ENCODE measurements around the gene RPN2.

RPN2 gene

DNA sequence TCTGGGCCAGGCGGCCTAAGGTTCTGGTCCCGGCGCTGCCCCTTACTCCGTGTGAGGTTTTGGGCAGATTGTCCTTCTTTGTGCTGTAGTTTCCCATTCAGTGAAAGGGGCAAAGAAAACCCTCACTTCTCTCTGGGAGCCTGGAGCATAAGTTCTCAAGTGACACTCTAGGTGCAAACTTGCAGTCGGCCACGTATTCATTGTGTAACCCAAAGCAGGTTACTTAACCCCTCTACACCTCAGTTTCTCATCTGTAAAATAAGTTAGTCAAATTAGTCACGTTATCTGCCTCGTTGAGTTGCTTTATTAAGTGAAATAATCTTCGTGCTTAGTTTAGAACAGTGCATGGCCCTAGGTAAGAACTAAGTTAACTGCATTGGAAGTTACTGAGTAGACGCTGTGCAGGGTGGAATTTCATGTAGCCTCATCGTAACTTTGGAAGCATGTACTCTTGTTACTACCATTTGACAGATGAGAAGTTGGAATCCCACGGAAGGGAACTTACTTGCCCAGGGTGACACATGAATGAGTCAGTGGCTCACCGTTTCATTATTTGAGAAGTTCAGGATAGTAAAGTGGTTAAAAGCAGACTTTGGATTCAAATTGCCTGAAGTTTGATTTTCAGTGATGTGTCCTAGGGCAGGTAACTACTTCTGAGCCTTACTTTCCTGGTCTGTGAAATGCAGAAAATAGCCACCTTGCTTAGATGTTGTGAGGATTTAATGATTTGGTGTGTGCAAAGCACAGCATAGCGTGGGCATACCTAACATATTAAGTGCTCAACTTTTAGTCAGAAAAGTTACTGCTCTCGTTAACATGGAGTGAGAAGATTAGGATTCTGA is 774 bp downstream of the RPN2 start:
- no peak overlapping the region for H3K14ac ChIP-seq (ENCODE audit: low read length in 2 of 2)
- H3K9ac ChIP-seq (ENCODE audit: low read length), result peak overlapping the region; percentile 98
- peak overlapping the region; percentile 3 for H2BK5ac ChIP-seq (ENCODE audit: low read depth, low read length, poor library complexity, severe bottlenecking)
- peak overlapping the region; percentile 75 to 90 for H3K4me3 ChIP-seq (ENCODE audit: insufficient read depth in 1 of 2, low read depth in 1 of 2, low read length in 2 of 2)
- peak overlapping the region; percentile 84 for H2AFZ ChIP-seq (ENCODE audit: low read depth, low read length)
- H3K18ac ChIP-seq (ENCODE audit: low read depth in 1 of 2, low read length in 2 of 2), result peak overlapping the region; percentile 97 to 98
- peak overlapping the region; percentile 51 for H3K4me2 ChIP-seq (ENCODE audit: low read length, poor library complexity, severe bottlenecking)
- H2BK12ac ChIP-seq (ENCODE audit: low read length in 2 of 2), result no peak overlapping the region
- peaks cover 7 to 20% of the 10 kb centered on the region in 2 experiments for H3K36me3 ChIP-seq (ENCODE audit: control insufficient read depth in 1 of 2, insufficient read depth in 2 of 2, low read depth in 1 of 2, low read length in 2 of 2)
- no peak overlapping the region for H4K91ac ChIP-seq (ENCODE audit: low read length)
- no peak overlapping the region for H2BK120ac ChIP-seq (ENCODE audit: low read depth, low read length)
- H3K4me1 ChIP-seq (ENCODE audit: control insufficient read depth, insufficient read depth, low read depth, low read length), result peaks cover 12% of the 10 kb centered on the region
- no peak overlapping the region for H2BK15ac ChIP-seq (ENCODE audit: low read depth, poor library complexity, severe bottlenecking)
- no peak overlapping the region for H4K8ac ChIP-seq (ENCODE audit: low read length)
- peaks cover 5% of the 10 kb centered on the region for H3K79me1 ChIP-seq (replicated peaks; ENCODE audit: low read length, poor library complexity, severe bottlenecking)
- H3K23ac ChIP-seq (ENCODE audit: low read length in 2 of 2), result peak overlapping the region in 1 of 2 experiments; percentile 70
- H2AK5ac ChIP-seq (ENCODE audit: low read length, severe bottlenecking), result no peak overlapping the region
- no peaks in the 10 kb centered on the region for H3K27me3 ChIP-seq (ENCODE audit: control insufficient read depth in 1 of 2, insufficient read depth in 1 of 2, low read length in 2 of 2)
- peak overlapping the region in 1 of 2 experiments; percentile 98 for H3K4ac ChIP-seq (ENCODE audit: low read depth in 1 of 2, low read length in 2 of 2)
- DNase-seq, result peak; percentile 70
- H3K27ac ChIP-seq (ENCODE audit: low read length, poor library complexity, severe bottlenecking), result peak overlapping the region; percentile 59
- 12% methylated on average over 13 of the region's 15 CpGs for WGBS
- no peaks in the 10 kb centered on the region for H3K9me3 ChIP-seq (ENCODE audit: control insufficient read depth, low read length)

DNA sequence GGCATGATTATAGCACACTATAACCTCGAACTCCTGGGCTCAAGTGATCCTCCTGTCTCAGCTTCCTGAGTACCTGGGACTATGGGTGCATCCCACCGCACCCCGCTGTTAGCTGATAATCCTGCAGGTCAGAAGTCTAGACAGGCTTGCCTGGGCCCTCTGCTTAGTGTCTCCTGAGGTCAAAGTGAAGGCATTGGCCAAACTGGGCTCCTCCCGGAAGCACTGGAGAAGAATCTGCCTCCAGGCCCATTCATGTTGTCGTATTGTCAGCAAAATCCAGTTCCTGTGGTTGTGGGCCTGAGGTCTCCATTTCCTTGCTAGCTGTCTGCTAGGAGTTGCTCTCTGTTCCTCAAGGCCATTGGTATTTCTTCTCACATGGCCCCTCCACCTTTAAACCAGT is 6.6 kb downstream of the RPN2 start:
- H3K14ac ChIP-seq (ENCODE audit: low read length in 2 of 2), result no peak overlapping the region
- H3K4me3 ChIP-seq (ENCODE audit: insufficient read depth in 1 of 2, low read depth in 1 of 2, low read length in 2 of 2), result no peak overlapping the region
- H2BK15ac ChIP-seq (ENCODE audit: low read depth, poor library complexity, severe bottlenecking), result no peak overlapping the region
- no peak overlapping the region for H3K4me2 ChIP-seq (ENCODE audit: low read length, poor library complexity, severe bottlenecking)
- H3K4me1 ChIP-seq (ENCODE audit: control insufficient read depth, insufficient read depth, low read depth, low read length), result peaks cover 9% of the 10 kb centered on the region
- H3K79me1 ChIP-seq (replicated peaks; ENCODE audit: low read length, poor library complexity, severe bottlenecking), result peaks cover 9% of the 10 kb centered on the region
- no peak overlapping the region for H2AK5ac ChIP-seq (ENCODE audit: low read length, severe bottlenecking)
- H3K36me3 ChIP-seq (ENCODE audit: control insufficient read depth in 1 of 2, insufficient read depth in 2 of 2, low read depth in 1 of 2, low read length in 2 of 2), result peaks cover 19 to 67% of the 10 kb centered on the region in 2 experiments
- H4K8ac ChIP-seq (ENCODE audit: low read length), result no peak overlapping the region
- H2BK12ac ChIP-seq (ENCODE audit: low read length in 2 of 2), result no peak overlapping the region
- H3K9me3 ChIP-seq (ENCODE audit: control insufficient read depth, low read length), result no peaks in the 10 kb centered on the region
- H3K18ac ChIP-seq (ENCODE audit: low read depth in 1 of 2, low read length in 2 of 2), result no peak overlapping the region
- no peak overlapping the region for H3K9ac ChIP-seq (ENCODE audit: low read length)
- no peak overlapping the region for H3K23ac ChIP-seq (ENCODE audit: low read length in 2 of 2)
- H3K27me3 ChIP-seq (ENCODE audit: control insufficient read depth in 1 of 2, insufficient read depth in 1 of 2, low read length in 2 of 2), result no peaks in the 10 kb centered on the region
- no peak overlapping the region for H3K27ac ChIP-seq (ENCODE audit: low read length, poor library complexity, severe bottlenecking)
- no peak overlapping the region for H2AFZ ChIP-seq (ENCODE audit: low read depth, low read length)
- no peak for DNase-seq
- 99% methylated on average over 5 of the region's 5 CpGs for WGBS
- no peak overlapping the region for H2BK5ac ChIP-seq (ENCODE audit: low read depth, low read length, poor library complexity, severe bottlenecking)
- no peak overlapping the region for H3K4ac ChIP-seq (ENCODE audit: low read depth in 1 of 2, low read length in 2 of 2)
- no peak overlapping the region for H2BK120ac ChIP-seq (ENCODE audit: low read depth, low read length)
- no peak overlapping the region for H4K91ac ChIP-seq (ENCODE audit: low read length)

DNA sequence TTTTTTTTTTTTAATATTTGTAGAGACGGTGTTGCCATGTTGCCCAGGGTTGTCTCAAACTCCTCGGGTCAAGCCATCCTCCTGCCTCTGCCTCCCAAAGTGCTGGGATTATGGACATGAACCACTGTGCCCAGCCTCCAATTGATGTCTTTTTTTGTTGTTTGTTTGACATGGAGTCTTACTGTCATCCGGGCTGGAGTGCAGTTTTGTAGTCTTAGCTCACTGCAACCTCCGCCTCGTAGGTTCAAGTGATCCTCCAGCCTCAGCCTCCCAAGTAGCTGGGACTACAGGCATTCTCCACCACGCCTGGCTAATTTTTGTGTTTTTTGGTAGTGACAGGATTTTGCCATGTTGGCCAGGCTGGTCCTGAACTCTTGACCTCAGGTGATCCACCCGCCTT is 9.7 kb downstream of the RPN2 start:
- no peak overlapping the region for H3K4ac ChIP-seq (ENCODE audit: low read depth in 1 of 2, low read length in 2 of 2)
- H3K4me2 ChIP-seq (ENCODE audit: low read length, poor library complexity, severe bottlenecking), result no peak overlapping the region
- H3K9ac ChIP-seq (ENCODE audit: low read length), result no peak overlapping the region
- H3K27me3 ChIP-seq (ENCODE audit: control insufficient read depth in 1 of 2, insufficient read depth in 1 of 2, low read length in 2 of 2), result no peaks in the 10 kb centered on the region
- 97% methylated on average over 6 of the region's 7 CpGs for WGBS
- H2AK5ac ChIP-seq (ENCODE audit: low read length, severe bottlenecking), result no peak overlapping the region
- no peak overlapping the region for H3K4me3 ChIP-seq (ENCODE audit: insufficient read depth in 1 of 2, low read depth in 1 of 2, low read length in 2 of 2)
- H2BK5ac ChIP-seq (ENCODE audit: low read depth, low read length, poor library complexity, severe bottlenecking), result no peak overlapping the region
- H2AFZ ChIP-seq (ENCODE audit: low read depth, low read length), result no peak overlapping the region
- H3K9me3 ChIP-seq (ENCODE audit: control insufficient read depth, low read length), result no peaks in the 10 kb centered on the region
- peaks cover 4% of the 10 kb centered on the region for H3K4me1 ChIP-seq (ENCODE audit: control insufficient read depth, insufficient read depth, low read depth, low read length)
- no peak overlapping the region for H4K8ac ChIP-seq (ENCODE audit: low read length)
- H2BK12ac ChIP-seq (ENCODE audit: low read length in 2 of 2), result no peak overlapping the region
- no peak for DNase-seq
- no peak overlapping the region for H2BK120ac ChIP-seq (ENCODE audit: low read depth, low read length)
- no peak overlapping the region for H3K23ac ChIP-seq (ENCODE audit: low read length in 2 of 2)
- H3K27ac ChIP-seq (ENCODE audit: low read length, poor library complexity, severe bottlenecking), result no peak overlapping the region
- no peak overlapping the region for H3K14ac ChIP-seq (ENCODE audit: low read length in 2 of 2)
- H3K36me3 ChIP-seq (ENCODE audit: control insufficient read depth in 1 of 2, insufficient read depth in 2 of 2, low read depth in 1 of 2, low read length in 2 of 2), result peaks cover 31 to 70% of the 10 kb centered on the region in 2 experiments
- no peak overlapping the region for H4K91ac ChIP-seq (ENCODE audit: low read length)
- peaks cover 15% of the 10 kb centered on the region for H3K79me1 ChIP-seq (replicated peaks; ENCODE audit: low read length, poor library complexity, severe bottlenecking)
- no peak overlapping the region for H3K18ac ChIP-seq (ENCODE audit: low read depth in 1 of 2, low read length in 2 of 2)
- H2BK15ac ChIP-seq (ENCODE audit: low read depth, poor library complexity, severe bottlenecking), result no peak overlapping the region

DNA sequence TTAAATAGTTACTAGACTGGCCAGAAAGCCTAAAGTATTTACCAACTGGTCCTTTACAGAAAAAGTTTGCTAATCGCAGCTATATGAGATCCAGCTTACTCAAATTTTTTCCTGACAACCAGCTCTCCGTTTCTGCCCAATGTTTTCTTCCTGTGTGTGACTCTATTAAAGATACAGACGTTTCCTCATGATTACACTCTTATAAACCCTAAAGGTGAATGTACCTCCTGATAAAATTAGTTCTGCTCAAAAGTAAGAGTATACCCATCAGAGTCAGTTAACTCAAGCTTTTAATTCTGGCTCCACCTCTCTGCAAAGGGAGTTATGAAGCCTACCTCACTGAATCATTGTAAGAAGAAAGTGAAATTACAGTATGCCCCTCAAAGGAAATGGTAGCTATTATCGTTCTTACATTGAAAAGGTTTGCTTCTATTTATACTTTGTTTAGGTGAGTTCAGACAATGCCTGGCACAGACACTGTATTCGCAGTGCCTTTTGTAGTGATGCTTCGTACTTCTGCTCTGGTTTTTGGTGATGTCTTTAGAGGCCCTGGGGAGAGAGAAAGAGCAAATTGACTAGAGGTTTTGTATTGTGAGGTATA is 10.4 kb downstream of the RPN2 start:
- Histone ChIP-seq H3K14ac (ENCODE audit: low read length in 2 of 2) (no peak overlapping the region), H3K9me3 (ENCODE audit: control insufficient read depth, low read length) (no peaks in the 10 kb centered on the region), H3K18ac (ENCODE audit: low read depth in 1 of 2, low read length in 2 of 2) (no peak overlapping the region), H2BK15ac (ENCODE audit: low read depth, poor library complexity, severe bottlenecking) (no peak overlapping the region), H3K4me2 (ENCODE audit: low read length, poor library complexity, severe bottlenecking) (no peak overlapping the region), H3K4ac (ENCODE audit: low read depth in 1 of 2, low read length in 2 of 2) (no peak overlapping the region), H2BK120ac (ENCODE audit: low read depth, low read length) (no peak overlapping the region), H3K27ac (ENCODE audit: low read length, poor library complexity, severe bottlenecking) (no peak overlapping the region), H2BK12ac (ENCODE audit: low read length in 2 of 2) (no peak overlapping the region), H3K27me3 (ENCODE audit: control insufficient read depth in 1 of 2, insufficient read depth in 1 of 2, low read length in 2 of 2) (no peaks in the 10 kb centered on the region), H3K36me3 (ENCODE audit: control insufficient read depth in 1 of 2, insufficient read depth in 2 of 2, low read depth in 1 of 2, low read length in 2 of 2) (peaks cover 28 to 63% of the 10 kb centered on the region in 2 experiments), H4K91ac (ENCODE audit: low read length) (no peak overlapping the region), H3K4me1 (ENCODE audit: control insufficient read depth, insufficient read depth, low read depth, low read length) (peaks cover 2% of the 10 kb centered on the region), H2AK5ac (ENCODE audit: low read length, severe bottlenecking) (no peak overlapping the region), H3K4me3 (ENCODE audit: insufficient read depth in 1 of 2, low read depth in 1 of 2, low read length in 2 of 2) (no peak overlapping the region), H2AFZ (ENCODE audit: low read depth, low read length) (no peak overlapping the region), H3K23ac (ENCODE audit: low read length in 2 of 2) (no peak overlapping the region), H3K79me1 (replicated peaks; ENCODE audit: low read length, poor library complexity, severe bottlenecking) (peaks cover 15% of the 10 kb centered on the region), H4K8ac (ENCODE audit: low read length) (no peak overlapping the region), H2BK5ac (ENCODE audit: low read depth, low read length, poor library complexity, severe bottlenecking) (no peak overlapping the region), H3K9ac (ENCODE audit: low read length) (no peak overlapping the region)
- 88% methylated on average over 6 of the region's 6 CpGs for WGBS
- no peak for DNase-seq
